H9 (cell line): Measurements from ENCODE around the gene RPS4Y1. TPM values are rescaled to one million over a fixed set of nuclear protein-coding genes. Genes with fewer than 3 reads are reported as not detected.

Experiments
- DNase-seq: peaks from one replicate; pipeline ENCODE4 v3.0.0-alpha.2; 2017
- H2AFZ ChIP-seq: one replicate; pipeline ENCODE4 v1.6.1; 2013; ENCODE audit warnings: mild to moderate bottlenecking, low read length, control low read depth, moderate library complexity
- H2AK5ac ChIP-seq: 2 replicates; pipeline ENCODE4 v1.6.1; 2013; ENCODE audit warnings: low read length, control low read depth, mixed read lengths; ENCODE audit not compliant: insufficient read length
- H2BK120ac ChIP-seq: one replicate; pipeline ENCODE4 v1.6.1; 2013; ENCODE audit warnings: low read depth, mild to moderate bottlenecking, low read length, control low read depth, inconsistent platforms; ENCODE audit not compliant: poor library complexity, severe bottlenecking
- H2BK12ac ChIP-seq: 2 replicates; pipeline ENCODE4 v1.6.1; 2013; ENCODE audit warnings: low read length, control low read depth, mixed read lengths, low read depth; ENCODE audit not compliant: insufficient read length
- H2BK15ac ChIP-seq: 2 replicates; pipeline ENCODE4 v1.6.1; 2013; ENCODE audit warnings: low read depth, low read length, control low read depth
- H2BK20ac ChIP-seq: one replicate; pipeline ENCODE4 v1.6.1; 2013; ENCODE audit warnings: low read depth, mild to moderate bottlenecking, low read length, control low read depth, inconsistent platforms; ENCODE audit not compliant: poor library complexity, severe bottlenecking
- H2BK5ac ChIP-seq: 2 replicates; pipeline ENCODE4 v1.6.1; 2013; ENCODE audit warnings: low read length, control low read depth, mixed read lengths; ENCODE audit not compliant: insufficient read length
- H3K14ac ChIP-seq: 2 replicates; pipeline ENCODE4 v1.6.1; 2013; ENCODE audit warnings: low read length, control low read depth; ENCODE audit not compliant: insufficient read depth
- H3K18ac ChIP-seq: 2 replicates; pipeline ENCODE4 v1.6.1; 2013; ENCODE audit warnings: low read depth, mild to moderate bottlenecking, mixed read lengths, low read length, control low read depth; ENCODE audit not compliant: insufficient read length
- H3K23ac ChIP-seq: 2 replicates; pipeline ENCODE4 v1.6.1; 2013; ENCODE audit warnings: low read length, control low read depth, mixed read lengths, low read depth; ENCODE audit not compliant: insufficient read length
- H3K23me2 ChIP-seq: 2 replicates; pipeline ENCODE4 v1.6.1; 2013; ENCODE audit warnings: low read depth, mild to moderate bottlenecking, mixed read lengths, low read length, control low read depth; ENCODE audit not compliant: insufficient read length, poor library complexity, severe bottlenecking
- H3K27ac ChIP-seq: 2 replicates; pipeline ENCODE4 v1.5.1; 2013; ENCODE audit warnings: low read length, control low read depth, mixed read lengths, low read depth; ENCODE audit not compliant: insufficient read length
- H3K27me3 ChIP-seq: 2 replicates; pipeline ENCODE4 v1.6.1; 2013; ENCODE audit warnings: low read length, control low read depth, inconsistent platforms; ENCODE audit not compliant: insufficient read depth
- H3K4ac ChIP-seq: 2 replicates; pipeline ENCODE4 v1.6.1; 2013; ENCODE audit warnings: low read depth, mild to moderate bottlenecking, control low read depth, inconsistent platforms, low read length, moderate library complexity
- H3K4me1 ChIP-seq: 2 replicates; pipeline ENCODE4 v1.6.1; 2013; ENCODE audit warnings: low read length, control low read depth, inconsistent platforms; ENCODE audit not compliant: insufficient read depth
- H3K4me2 ChIP-seq: 2 replicates; pipeline ENCODE4 v1.6.1; 2013; ENCODE audit warnings: low read length, control low read depth, mixed read lengths; ENCODE audit not compliant: insufficient read length, insufficient read depth
- H3K56ac ChIP-seq: 2 replicates; pipeline ENCODE4 v1.6.1; 2013; ENCODE audit warnings: low read depth, mild to moderate bottlenecking, mixed read lengths, low read length, control low read depth; ENCODE audit not compliant: insufficient read length
- H3K79me1 ChIP-seq: 2 replicates; pipeline ENCODE4 v1.6.1; 2013; ENCODE audit warnings: low read depth, mild to moderate bottlenecking, moderate library complexity, low read length, control low read depth, inconsistent platforms; ENCODE audit not compliant: insufficient read depth, poor library complexity, severe bottlenecking
- H3K79me2 ChIP-seq: 2 replicates; pipeline ENCODE4 v1.6.1; 2013; ENCODE audit warnings: low read length, control low read depth, inconsistent platforms; ENCODE audit not compliant: insufficient read depth
- H3K9ac ChIP-seq: 2 replicates; pipeline ENCODE4 v1.6.1; 2013; ENCODE audit warnings: low read length, control low read depth, mixed read lengths; ENCODE audit not compliant: insufficient read length; ENCODE audit errors: extremely low read depth
- H3K9me3 ChIP-seq: one replicate; pipeline ENCODE4 v1.6.1; 2013; ENCODE audit warnings: low read depth, low read length, inconsistent platforms; ENCODE audit not compliant: control insufficient read depth
- H3T11ph ChIP-seq: one replicate; pipeline ENCODE4 v1.6.1; 2013; ENCODE audit warnings: mild to moderate bottlenecking, low read length, control low read depth, inconsistent platforms
- H4K20me1 ChIP-seq: one replicate; pipeline ENCODE4 v1.6.1; 2013; ENCODE audit not compliant: control insufficient read depth, insufficient read length, insufficient read depth
- H4K5ac ChIP-seq: 2 replicates; pipeline ENCODE4 v1.6.1; 2013; ENCODE audit warnings: low read depth, mild to moderate bottlenecking, mixed read lengths, low read length, control low read depth; ENCODE audit not compliant: insufficient read length
- H4K8ac ChIP-seq: replicated peaks from 2 replicates; pipeline ENCODE4 v1.6.1; 2013; ENCODE audit warnings: low read length, control low read depth, mixed read lengths, low read depth; ENCODE audit not compliant: insufficient read length
- H4K91ac ChIP-seq: 2 replicates; pipeline ENCODE4 v1.6.1; 2013; ENCODE audit warnings: low read depth, mild to moderate bottlenecking, moderate library complexity, mixed read lengths, low read length, control low read depth; ENCODE audit not compliant: insufficient read length
- H3K27ac Mint-ChIP-seq, 3 experiments: 2 replicates in 2 of 3; 3 replicates in 1 of 3; pipeline ENCODE4 v1.8.0; 2020 to 2021; ENCODE audit warnings: mixed read lengths in 3 of 3, mild to moderate bottlenecking in 1 of 3, moderate library complexity in 1 of 3
- H3K27me3 Mint-ChIP-seq: 2 replicates; pipeline ENCODE4 v1.8.0; 2021; ENCODE audit warnings: low read depth, mild to moderate bottlenecking, moderate library complexity, mixed read lengths
- H3K36me3 Mint-ChIP-seq, 3 experiments: 2 replicates in 2 of 3; 3 replicates in 1 of 3; pipeline ENCODE4 v1.8.0; 2020 to 2021; ENCODE audit warnings: low read depth in 3 of 3, mixed read lengths in 3 of 3; ENCODE audit not compliant: insufficient read depth in 1 of 3
- H3K4me1 Mint-ChIP-seq, 2 experiments: 2 replicates each; pipeline ENCODE4 v1.8.0; 2020; ENCODE audit warnings: mixed read lengths in 2 of 2
- H3K4me3 Mint-ChIP-seq, 2 experiments: 2 replicates in 1 of 2; 3 replicates in 1 of 2; pipeline ENCODE4 v1.8.0; 2020 to 2021; ENCODE audit warnings: mild to moderate bottlenecking in 2 of 2, mixed read lengths in 2 of 2, moderate library complexity in 1 of 2
- H3K9me3 Mint-ChIP-seq, 2 experiments: 2 replicates in 1 of 2; 3 replicates in 1 of 2; pipeline ENCODE4 v1.8.0; 2020; ENCODE audit warnings: mild to moderate bottlenecking in 2 of 2, mixed read lengths in 2 of 2, moderate library complexity in 1 of 2
- WGBS: extraction: QIAGEN DNeasy Blood & Tissue Kit; methylation state at CpG from one replicate; pipeline ENCODE4 v1.1.7; 2013; ENCODE audit warnings: missing lambda C conversion rate, low lambda C conversion rate, mixed read lengths; ENCODE audit not compliant: insufficient read length; ENCODE audit errors: extremely low coverage; 5-methylcytosine and 5-hydroxymethylcytosine counted together
- total RNA-seq: library from RNA; stranded (reverse); gene quantifications from 2 replicates; pipeline ENCODE4 v1.2.1, GENCODE V29; 2021
- TF ChIP-seq, protein P1 (sequence below): fragments of 200-600 bp; sonication (generic); conservative IDR thresholded peaks from 3 replicates; pipeline ENCODE4 v1.8.0; 2021; ENCODE audit warnings: antibody characterized with exemption, mild to moderate bottlenecking

Gene RPS4Y1
- total RNA-seq, 1 experiment from 2014 or later = not detected

- Histone ChIP-seq H3K23ac (no peak overlapping the region), H2BK12ac (no peak overlapping the region), H2BK120ac (no peak overlapping the region), H4K91ac (no peak overlapping the region), H3K4ac (no peak overlapping the region), H3K79me1 (no peaks in the 10 kb centered on the region), H3K27ac (no peak overlapping the region), H3K4me1 (no peaks in the 10 kb centered on the region), H2BK5ac (no peak overlapping the region), H4K5ac (no peak overlapping the region), H3K56ac (no peak overlapping the region), H2AFZ (no peak overlapping the region), H2BK15ac (no peak overlapping the region), H3K14ac (no peak overlapping the region), H3T11ph (no peak overlapping the region), H4K20me1 (no peaks in the 10 kb centered on the region), H4K8ac (no peak overlapping the region), H3K18ac (no peak overlapping the region), H3K27me3 (no peaks in the 10 kb centered on the region), H2BK20ac (no peak overlapping the region), H3K9ac (no peak overlapping the region), H3K23me2 (no peaks in the 10 kb centered on the region), H3K79me2 (no peaks in the 10 kb centered on the region), H2AK5ac (no peak overlapping the region), H3K9me3 (no peaks in the 10 kb centered on the region), H3K4me2 (no peak overlapping the region)
- Mint-ChIP-seq H3K36me3 (no peaks in the 10 kb centered on the region), H3K9me3 (no peaks in the 10 kb centered on the region), H3K27ac (no peak overlapping the region), H3K27me3 (no peaks in the 10 kb centered on the region), H3K4me1 (no peaks in the 10 kb centered on the region), H3K4me3 (no peak overlapping the region)
- no peak for DNase-seq
- TF ChIP-seq, protein P1, sequence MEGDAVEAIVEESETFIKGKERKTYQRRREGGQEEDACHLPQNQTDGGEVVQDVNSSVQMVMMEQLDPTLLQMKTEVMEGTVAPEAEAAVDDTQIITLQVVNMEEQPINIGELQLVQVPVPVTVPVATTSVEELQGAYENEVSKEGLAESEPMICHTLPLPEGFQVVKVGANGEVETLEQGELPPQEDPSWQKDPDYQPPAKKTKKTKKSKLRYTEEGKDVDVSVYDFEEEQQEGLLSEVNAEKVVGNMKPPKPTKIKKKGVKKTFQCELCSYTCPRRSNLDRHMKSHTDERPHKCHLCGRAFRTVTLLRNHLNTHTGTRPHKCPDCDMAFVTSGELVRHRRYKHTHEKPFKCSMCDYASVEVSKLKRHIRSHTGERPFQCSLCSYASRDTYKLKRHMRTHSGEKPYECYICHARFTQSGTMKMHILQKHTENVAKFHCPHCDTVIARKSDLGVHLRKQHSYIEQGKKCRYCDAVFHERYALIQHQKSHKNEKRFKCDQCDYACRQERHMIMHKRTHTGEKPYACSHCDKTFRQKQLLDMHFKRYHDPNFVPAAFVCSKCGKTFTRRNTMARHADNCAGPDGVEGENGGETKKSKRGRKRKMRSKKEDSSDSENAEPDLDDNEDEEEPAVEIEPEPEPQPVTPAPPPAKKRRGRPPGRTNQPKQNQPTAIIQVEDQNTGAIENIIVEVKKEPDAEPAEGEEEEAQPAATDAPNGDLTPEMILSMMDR = no peak
- WGBS = no CpG with 5 or more reads among the region's 6 CpGs
These were observed 12.9 kb downstream of the RPS4Y1 start for GRCh38 chrY:2854145-2854774.
